Colonic mucosa (tissue), 4 donors: ENCODE data around the gene UBASH3B. TPM values are rescaled to one million over a fixed set of nuclear protein-coding genes. Genes with fewer than 3 reads are reported as not detected.

Source experiments
- DNase-seq: peaks from one replicate; pipeline ENCODE4 v3.0.0-alpha.2; 2020
- H3K27ac ChIP-seq: fragments of 200-600 bp; one replicate; pipeline ENCODE4 v1.8.0; 2021
- H3K27me3 ChIP-seq: fragments of 200-600 bp; one replicate; pipeline ENCODE4 v1.8.0; 2021
- H3K36me3 ChIP-seq: fragments of 200-600 bp; one replicate; pipeline ENCODE4 v1.8.0; 2021
- H3K4me1 ChIP-seq: fragments of 200-600 bp; one replicate; pipeline ENCODE4 v1.8.0; 2021; ENCODE audit warnings: mild to moderate bottlenecking
- H3K4me3 ChIP-seq: fragments of 200-600 bp; one replicate; pipeline ENCODE4 v1.8.0; 2021
- H3K9ac ChIP-seq, 2 donors: one replicate each; pipeline ENCODE4 v1.7.0; 2013; ENCODE audit warnings: control low read depth in 2 of 2, low read depth in 2 of 2, low read length in 2 of 2
- H3K9me3 ChIP-seq: fragments of 200-600 bp; one replicate; pipeline ENCODE4 v1.8.0; 2021
- intact Hi-C: fragments of 100-400 bp; cut with DNase I; formaldehyde crosslinking; loops from one replicate; pipeline ENCODE4 v1.14.1; 2022
- total RNA-seq, 2 donors: library from RNA; stranded (reverse); fragmentation: NEBNext Ultra II Directional in 1 of 2; extraction: Animal tissue kit (Norgen Biotek cat#: 25700) in 1 of 2; gene quantifications; one replicate each; pipeline ENCODE4 v1.2.1, GENCODE V29; 2021
- TF ChIP-seq, protein P1 (sequence below): fragments of 200-600 bp; IDR thresholded peaks from one replicate; pipeline ENCODE4 v1.8.0; 2022; ENCODE audit warnings: antibody characterized with exemption, mild to moderate bottlenecking
- donor health status: healthy.
- donor health status: DM: no; HTN: no; CAD: no.
- donor health status: DM: no; HTN: no; CAD: no.

The UBASH3B gene
- total RNA-seq, 2 donors from 2014 or later, result 3.7 to 5.8 TPM

DNA sequence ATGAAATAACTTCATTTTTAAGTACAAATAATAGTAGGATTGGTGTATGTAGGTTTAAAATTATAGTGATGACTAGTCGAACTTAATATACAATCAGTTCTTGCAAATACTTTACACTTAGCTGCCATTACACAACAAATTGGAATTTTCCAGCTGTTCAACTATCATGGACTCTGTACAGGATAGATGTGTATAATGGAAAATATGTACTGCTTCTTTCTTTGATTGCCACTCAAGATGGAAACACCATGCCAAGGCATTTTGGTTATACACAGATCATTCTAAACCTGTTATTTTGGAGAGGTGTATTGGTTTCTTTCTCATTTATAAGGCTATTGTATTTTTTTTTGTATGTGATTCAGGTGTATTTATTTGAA is 158.4 kb downstream of the UBASH3B start:
- no peak overlapping the region for H3K27ac ChIP-seq
- intact Hi-C loops, result no loop called here
- DNase-seq, result no peak
- H3K9me3 ChIP-seq, result no peaks in the 10 kb centered on the region
- no peak overlapping the region for H3K9ac ChIP-seq
- no peaks in the 10 kb centered on the region for H3K36me3 ChIP-seq
- no peak overlapping the region for H3K4me3 ChIP-seq
- TF ChIP-seq, protein P1, sequence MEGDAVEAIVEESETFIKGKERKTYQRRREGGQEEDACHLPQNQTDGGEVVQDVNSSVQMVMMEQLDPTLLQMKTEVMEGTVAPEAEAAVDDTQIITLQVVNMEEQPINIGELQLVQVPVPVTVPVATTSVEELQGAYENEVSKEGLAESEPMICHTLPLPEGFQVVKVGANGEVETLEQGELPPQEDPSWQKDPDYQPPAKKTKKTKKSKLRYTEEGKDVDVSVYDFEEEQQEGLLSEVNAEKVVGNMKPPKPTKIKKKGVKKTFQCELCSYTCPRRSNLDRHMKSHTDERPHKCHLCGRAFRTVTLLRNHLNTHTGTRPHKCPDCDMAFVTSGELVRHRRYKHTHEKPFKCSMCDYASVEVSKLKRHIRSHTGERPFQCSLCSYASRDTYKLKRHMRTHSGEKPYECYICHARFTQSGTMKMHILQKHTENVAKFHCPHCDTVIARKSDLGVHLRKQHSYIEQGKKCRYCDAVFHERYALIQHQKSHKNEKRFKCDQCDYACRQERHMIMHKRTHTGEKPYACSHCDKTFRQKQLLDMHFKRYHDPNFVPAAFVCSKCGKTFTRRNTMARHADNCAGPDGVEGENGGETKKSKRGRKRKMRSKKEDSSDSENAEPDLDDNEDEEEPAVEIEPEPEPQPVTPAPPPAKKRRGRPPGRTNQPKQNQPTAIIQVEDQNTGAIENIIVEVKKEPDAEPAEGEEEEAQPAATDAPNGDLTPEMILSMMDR, result no peak
- H3K4me1 ChIP-seq, result no peaks in the 10 kb centered on the region
- no peaks in the 10 kb centered on the region for H3K27me3 ChIP-seq

DNA sequence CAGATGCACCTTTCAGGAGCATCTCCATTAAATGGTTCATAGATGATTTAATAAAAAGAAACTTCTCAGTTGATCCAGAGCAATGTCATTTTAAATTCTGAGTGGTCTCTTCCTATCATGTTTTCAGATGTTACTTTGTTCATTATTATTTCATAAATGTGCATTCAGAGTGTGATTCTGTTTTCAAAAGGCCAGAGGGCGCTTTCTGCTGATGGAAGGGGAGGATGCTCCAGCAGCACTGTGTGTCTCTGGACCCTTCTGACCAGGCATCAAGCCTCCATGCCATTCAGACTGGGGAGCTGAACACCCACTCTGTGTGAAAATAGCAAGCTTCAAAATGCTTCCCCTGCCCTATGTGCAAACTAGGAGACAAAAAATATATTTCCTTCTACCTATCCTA is 158.9 kb downstream of the UBASH3B start:
- Histone ChIP-seq H3K9ac (no peak overlapping the region), H3K36me3 (no peaks in the 10 kb centered on the region), H3K4me1 (no peaks in the 10 kb centered on the region), H3K27ac (no peak overlapping the region), H3K9me3 (no peaks in the 10 kb centered on the region), H3K27me3 (no peaks in the 10 kb centered on the region), H3K4me3 (no peak overlapping the region)
- TF ChIP-seq, protein P1, result no peak
- intact Hi-C loops, result no loop called here
- DNase-seq, result no peak

DNA sequence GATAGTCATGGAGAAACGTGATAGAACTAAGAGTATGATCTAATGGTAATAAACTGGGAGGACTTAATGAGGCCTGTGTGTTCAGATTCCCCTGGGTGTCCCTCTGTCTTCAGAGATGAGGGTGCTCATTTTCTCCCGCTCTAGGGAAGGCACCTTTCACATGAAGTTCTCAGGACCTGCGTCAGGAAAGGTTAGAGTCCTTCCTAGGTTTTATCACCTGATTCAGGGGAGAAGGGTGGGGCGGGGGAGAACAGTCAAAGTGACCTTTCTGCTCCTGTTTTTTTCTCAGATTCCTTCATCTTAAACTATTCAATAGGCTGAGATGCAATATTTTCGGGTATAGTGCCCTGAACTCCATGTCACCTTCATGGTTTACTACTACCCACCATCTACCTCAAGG is 160.4 kb downstream of the UBASH3B start:
- TF ChIP-seq, protein P1, result no peak
- Histone ChIP-seq H3K27me3 (no peaks in the 10 kb centered on the region), H3K4me1 (no peaks in the 10 kb centered on the region), H3K4me3 (no peak overlapping the region), H3K9ac (no peak overlapping the region), H3K9me3 (no peaks in the 10 kb centered on the region), H3K27ac (no peak overlapping the region), H3K36me3 (no peaks in the 10 kb centered on the region)
- DNase-seq, result no peak
- intact Hi-C loops, result no loop called here

DNA sequence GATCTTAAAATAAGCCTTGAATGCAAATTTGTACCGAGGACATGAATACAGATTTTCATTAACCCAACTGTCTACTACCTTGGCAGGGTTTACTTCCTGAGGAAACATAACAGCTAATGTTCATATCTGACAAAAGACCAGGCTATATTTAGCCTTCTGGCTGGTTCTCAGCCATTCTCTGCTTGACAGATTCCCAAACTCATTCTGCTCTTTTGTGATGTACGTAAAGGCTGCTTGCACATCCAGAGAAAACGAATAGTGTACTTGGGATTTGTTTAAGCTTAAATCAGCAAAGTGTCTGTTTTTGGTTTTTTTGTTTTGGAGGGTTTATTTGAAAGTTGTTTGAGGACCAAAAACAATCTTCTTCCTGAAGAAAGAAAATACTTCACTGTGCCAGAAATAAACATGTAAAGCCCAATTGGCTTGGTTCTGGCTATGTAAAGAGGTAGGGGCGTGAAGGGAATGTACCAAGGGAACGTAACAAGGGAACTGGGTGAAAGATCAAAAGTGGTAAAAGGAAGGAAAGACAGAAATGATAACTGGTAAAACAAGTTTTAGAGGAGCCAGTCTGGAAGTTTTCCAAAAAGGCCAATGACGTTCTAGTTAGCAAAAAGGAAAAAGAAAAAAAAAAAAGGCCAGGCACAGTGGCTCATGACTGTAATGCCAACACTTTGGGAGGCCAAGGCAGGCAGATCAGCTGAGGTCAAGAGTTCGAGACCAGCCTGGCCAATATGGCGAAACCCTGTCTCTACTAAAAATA is 161.4 kb downstream of the UBASH3B start:
- Histone ChIP-seq H3K4me3 (no peak overlapping the region), H3K27me3 (no peaks in the 10 kb centered on the region), H3K36me3 (no peaks in the 10 kb centered on the region), H3K4me1 (no peaks in the 10 kb centered on the region), H3K9ac (no peak overlapping the region), H3K27ac (no peak overlapping the region), H3K9me3 (no peaks in the 10 kb centered on the region)
- peak; percentile 26 for DNase-seq
- TF ChIP-seq, protein P1, result no peak
- intact Hi-C loops, result no loop called here

DNA sequence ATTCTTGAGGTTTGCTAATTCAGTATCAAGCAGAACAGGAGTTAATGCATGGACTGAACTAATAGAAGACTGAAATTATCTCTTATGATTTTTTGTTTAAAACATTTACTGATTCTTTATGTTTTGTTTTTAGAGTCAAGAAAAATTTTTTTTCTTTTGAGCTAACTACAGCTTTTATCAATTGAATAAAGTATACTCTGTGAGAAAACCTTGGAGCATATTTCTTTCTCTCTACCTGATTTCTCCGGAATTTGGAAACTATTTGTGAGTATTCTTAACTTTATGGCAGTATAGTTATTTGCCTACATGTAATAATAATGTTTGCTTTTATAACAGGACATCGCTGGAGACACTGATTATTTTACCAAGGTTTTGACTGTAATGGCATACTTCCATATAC is 164.6 kb downstream of the UBASH3B start:
- Histone ChIP-seq H3K4me1 (no peaks in the 10 kb centered on the region), H3K4me3 (no peak overlapping the region), H3K9ac (no peak overlapping the region), H3K9me3 (no peaks in the 10 kb centered on the region), H3K36me3 (no peaks in the 10 kb centered on the region), H3K27ac (no peak overlapping the region), H3K27me3 (no peaks in the 10 kb centered on the region)
- no peak for DNase-seq
- TF ChIP-seq, protein P1, result no peak
- intact Hi-C loops, result no loop called here
